Ishikawa (cell line): ENCODE data around the gene SUCLG2.

Source experiments
- CEBPB ChIP-seq: IDR thresholded peaks from 2 replicates; pipeline ENCODE4 v1.6.1; 2012
- CREB1 ChIP-seq: IDR thresholded peaks from 2 replicates; pipeline ENCODE4 v1.6.1; 2012; ENCODE audit warnings: low read depth
- EGR1 ChIP-seq: IDR thresholded peaks from 2 replicates; pipeline ENCODE4 v1.6.1; 2012
- EP300 ChIP-seq: IDR thresholded peaks from 2 replicates; pipeline ENCODE4 v1.6.1; 2012; ENCODE audit warnings: borderline replicate concordance
- FOXM1 ChIP-seq: IDR thresholded peaks from 2 replicates; pipeline ENCODE4 v1.6.1; 2012; ENCODE audit warnings: low read depth, borderline replicate concordance
- MAX ChIP-seq: IDR thresholded peaks from 2 replicates; pipeline ENCODE4 v1.6.1; 2012
- NFIC ChIP-seq: IDR thresholded peaks from 2 replicates; pipeline ENCODE4 v1.6.1; 2012
- RAD21 ChIP-seq: IDR thresholded peaks from 2 replicates; pipeline ENCODE4 v1.6.1; 2012; ENCODE audit warnings: low read depth
- REST ChIP-seq: IDR thresholded peaks from 2 replicates; pipeline ENCODE4 v1.6.1; 2012; ENCODE audit warnings: low read depth, mild to moderate bottlenecking
- TAF1 ChIP-seq: IDR thresholded peaks from 2 replicates; pipeline ENCODE4 v1.6.1; 2012; ENCODE audit warnings: low read depth, mild to moderate bottlenecking
- TCF12 ChIP-seq: IDR thresholded peaks from 2 replicates; pipeline ENCODE4 v1.6.1; 2012; ENCODE audit warnings: low read depth
- TEAD4 ChIP-seq: IDR thresholded peaks from 2 replicates; pipeline ENCODE4 v1.6.1; 2012
- USF1 ChIP-seq: IDR thresholded peaks from 2 replicates; pipeline ENCODE4 v1.6.1; 2012
- YY1 ChIP-seq: IDR thresholded peaks from 2 replicates; pipeline ENCODE4 v1.6.1; 2012; ENCODE audit warnings: low read depth
- ZBTB7A ChIP-seq: IDR thresholded peaks from 2 replicates; pipeline ENCODE4 v1.6.1; 2012; ENCODE audit warnings: low read depth

Gene SUCLG2

GRCh38 chr3:67635257-67635656 is 19.2 kb downstream of the SUCLG2 start:
- TF ChIP-seq USF1 (no peak), EGR1 (no peak), MAX (no peak), REST (no peak), FOXM1 (no peak)

GRCh38 chr3:67630666-67631362 is 23.6 kb downstream of the SUCLG2 start:
- no peak for TF ChIP-seq CEBPB
- TF ChIP-seq EP300: no peak
- no peak for TF ChIP-seq USF1
- no peak for TF ChIP-seq CREB1
- TF ChIP-seq MAX: no peak
- no peak for TF ChIP-seq REST
- no peak for TF ChIP-seq TAF1
- TF ChIP-seq TCF12: no peak
- no peak for TF ChIP-seq YY1
- TF ChIP-seq NFIC: no peak
- no peak for TF ChIP-seq RAD21
- no peak for TF ChIP-seq FOXM1
- no peak for TF ChIP-seq ZBTB7A
- no peak for TF ChIP-seq TEAD4

GRCh38 chr3:67624687-67625086 is 29.7 kb downstream of the SUCLG2 start:
- no peak for TF ChIP-seq TEAD4
- no peak for TF ChIP-seq NFIC
- no peak for TF ChIP-seq YY1
- TF ChIP-seq MAX: no peak
- no peak for TF ChIP-seq RAD21
- no peak for TF ChIP-seq CREB1
- no peak for TF ChIP-seq TAF1
- TF ChIP-seq CEBPB: no peak
- TF ChIP-seq ZBTB7A: no peak
- TF ChIP-seq REST: no peak

- TF ChIP-seq RAD21 (no peak), REST (no peak), TAF1 (no peak), TCF12 (no peak), ZBTB7A (no peak)
Observed at GRCh38 chr3:67624078-67624477, 30.3 kb downstream of the SUCLG2 start.
